GM20000 (cell line): ENCODE measurements around the gene VANGL2.

Source experiments
- DNase-seq: peaks from one replicate; pipeline ENCODE4 v3.0.0; 2012; ENCODE audit warnings: low spot score
- CTCF ChIP-seq: IDR thresholded peaks from 2 replicates; pipeline ENCODE4 v1.5.1; 2012; ENCODE audit warnings: mild to moderate bottlenecking, control low read depth; ENCODE audit errors: extremely low read depth, missing control alignments

Gene VANGL2

GRCh38 chr1:160359559-160360226, 40.7 kb upstream of the VANGL2 start:
- no peak for DNase-seq
- no peak for TF ChIP-seq CTCF

- TF ChIP-seq CTCF: no peak
- DNase-seq: no peak
Observed at GRCh38 chr1:160360227-160360695, 40.1 kb upstream of the VANGL2 start.

GRCh38 chr1:160361199-160361598, 39.2 kb upstream of the VANGL2 start:
- no peak for TF ChIP-seq CTCF

GRCh38 chr1:160361814-160362167, 38.6 kb upstream of the VANGL2 start:
- DNase-seq: no peak

More at GRCh38 chr1:160361199-160361598, 39.2 kb upstream of the VANGL2 start:
- no peak for DNase-seq

GRCh38 chr1:160362168-160362957, 38.0 kb upstream of the VANGL2 start:
- no peak for DNase-seq
- TF ChIP-seq CTCF: no peak

More at GRCh38 chr1:160361814-160362167, 38.6 kb upstream of the VANGL2 start:
- TF ChIP-seq CTCF: no peak

- no peak for TF ChIP-seq CTCF
- no peak for DNase-seq
Observed at GRCh38 chr1:160363010-160363409, 37.4 kb upstream of the VANGL2 start.
